Endothelial cell of umbilical vein (primary cell): Measurements from ENCODE around the gene AKAP1. TPM values are rescaled to one million over a fixed set of nuclear protein-coding genes. Genes with fewer than 3 reads are reported as not detected.

Experiments
- BruUV-seq: library from RNA; stranded (reverse); fragments of 400-500 nt; replicated peaks from 2 replicates; lab custom pipeline; 2021; lab: Mats Ljungman, UMichigan
- CTCF ChIA-PET: fragments of 300-600, 350-600 bp; sonication (Branson Sonifier 250); formaldehyde crosslinking; loops from one replicate; lab custom pipeline; 2021; ENCODE audit warnings: antibody characterized with exemption, inconsistent platforms; lab: Charles Lee
- POLR2A ChIA-PET: fragments of 300-600, 350-600 bp; sonication (Branson Sonifier 250); formaldehyde crosslinking; loops from one replicate; lab custom pipeline; 2021; ENCODE audit warnings: antibody characterized with exemption, inconsistent platforms; lab: Charles Lee
- DNase-seq: peaks from one replicate; pipeline ENCODE4 v3.0.0-alpha.2; 2011; ENCODE audit warnings: low read depth, low spot score
- FAIRE-seq: peaks from 2 replicates; lab custom pipeline; 2011; peaks lifted over from hg19 to GRCh38; lab: Jason Lieb, UNC
- H2AFZ ChIP-seq: 2 replicates; pipeline ENCODE4 v1.6.0; 2012; ENCODE audit warnings: low read depth, low read length, control low read depth, inconsistent platforms
- H3K27ac ChIP-seq: 2 replicates; pipeline ENCODE4 v1.5.1; 2011; ENCODE audit warnings: low read depth, mild to moderate bottlenecking, control low read depth, low read length, moderate library complexity; ENCODE audit not compliant: insufficient read depth
- H3K27me3 ChIP-seq, 2 experiments: 2 replicates each; pipeline versions ENCODE4 v1.6.0 to v1.6.1; 2011; ENCODE audit warnings: low read length in 2 of 2, mixed read lengths in 1 of 2; ENCODE audit not compliant: control insufficient read depth in 2 of 2, insufficient read depth in 2 of 2
- H3K36me3 ChIP-seq, 2 experiments: 2 replicates in 1 of 2; 3 replicates in 1 of 2; pipeline ENCODE4 v1.5.1; 2011; ENCODE audit warnings: low read length in 2 of 2, mild to moderate bottlenecking in 1 of 2, moderate library complexity in 1 of 2; ENCODE audit not compliant: control insufficient read depth in 2 of 2, insufficient read depth in 2 of 2; ENCODE audit errors: extremely low read depth in 1 of 2
- H3K4me1 ChIP-seq: 3 replicates; pipeline ENCODE4 v1.5.1; 2011; ENCODE audit warnings: mild to moderate bottlenecking, low read length; ENCODE audit not compliant: control insufficient read depth, insufficient read depth; ENCODE audit errors: extremely low read depth
- H3K4me2 ChIP-seq: 2 replicates; pipeline ENCODE4 v1.6.1; 2011; ENCODE audit warnings: low read length, control low read depth, mixed read lengths; ENCODE audit not compliant: insufficient read depth
- H3K4me3 ChIP-seq, 3 experiments: fragments of 200-600 bp in 1 of 3; sonication (generic), shearing (Covaris generic) in 1 of 3; replicated peaks in 1 of 3; 2 replicates each; pipeline ENCODE4 v1.5.1; 2011 to 2016; ENCODE audit warnings: control low read depth in 3 of 3, low read length in 3 of 3, mild to moderate bottlenecking in 2 of 3, inconsistent platforms in 1 of 3, low read depth in 1 of 3, moderate library complexity in 1 of 3; ENCODE audit not compliant: insufficient read depth in 1 of 3
- H3K79me2 ChIP-seq: 2 replicates; pipeline ENCODE4 v1.6.0; 2012; ENCODE audit warnings: low read length, inconsistent platforms; ENCODE audit not compliant: control insufficient read depth, insufficient read depth
- H3K9ac ChIP-seq: replicated peaks from 2 replicates; pipeline ENCODE3; 2011; ENCODE audit warnings: low read length, control low read depth; ENCODE audit not compliant: insufficient read depth; ENCODE audit errors: extremely low read depth
- H3K9me1 ChIP-seq: replicated peaks from 3 replicates; pipeline ENCODE4 v1.6.0; 2011; ENCODE audit warnings: mild to moderate bottlenecking, low read length; ENCODE audit not compliant: control insufficient read depth, insufficient read depth; ENCODE audit errors: extremely low read depth
- H3K9me3 ChIP-seq: replicated peaks from 2 replicates; pipeline ENCODE4 v1.5.1; 2012; ENCODE audit warnings: low read length, inconsistent platforms; ENCODE audit not compliant: control insufficient read depth, insufficient read depth
- H4K20me1 ChIP-seq: replicated peaks from 2 replicates; pipeline ENCODE3; 2011; ENCODE audit warnings: mild to moderate bottlenecking, low read length; ENCODE audit not compliant: control insufficient read depth, insufficient read depth; ENCODE audit errors: extremely low read depth
- CTCF ChIP-seq, 2 donors: IDR thresholded peaks; 1 replicate in 1 of 2; 2 replicates in 1 of 2; pipeline ENCODE4 v1.5.1; 2011; ENCODE audit warnings: low read length in 2 of 2, mild to moderate bottlenecking in 2 of 2, moderate library complexity in 2 of 2, control low read depth in 1 of 2, inconsistent platforms in 1 of 2, low read depth in 1 of 2; ENCODE audit not compliant: insufficient read depth in 1 of 2; ENCODE audit errors: extremely low read depth in 1 of 2
- EZH2 ChIP-seq: IDR thresholded peaks from 2 replicates; pipeline ENCODE4 v1.6.1; 2012; ENCODE audit warnings: borderline replicate concordance, low read depth, mild to moderate bottlenecking, moderate library complexity, low read length, inconsistent platforms; ENCODE audit not compliant: severe bottlenecking
- FOS ChIP-seq: IDR thresholded peaks from 2 replicates; pipeline ENCODE4 v1.6.1; 2011; ENCODE audit warnings: mild to moderate bottlenecking, low read length, moderate library complexity, borderline replicate concordance; ENCODE audit not compliant: insufficient read depth
- GATA2 ChIP-seq: IDR thresholded peaks from 2 replicates; pipeline ENCODE4 v1.7.0; 2011; ENCODE audit warnings: low read depth, mild to moderate bottlenecking, moderate library complexity, mixed read lengths, low read length; ENCODE audit not compliant: insufficient read length, insufficient read depth
- JUN ChIP-seq: IDR thresholded peaks from 2 replicates; pipeline ENCODE4 v1.6.1; 2011; ENCODE audit warnings: borderline replicate concordance, low read depth; ENCODE audit not compliant: insufficient read length, insufficient read depth
- MAX ChIP-seq: IDR thresholded peaks from 2 replicates; pipeline ENCODE4 v1.6.1; 2011; ENCODE audit not compliant: insufficient read depth, insufficient read length
- MYC ChIP-seq: IDR thresholded peaks from one replicate; pipeline ENCODE4 v1.6.1; 2011; ENCODE audit warnings: mild to moderate bottlenecking, low read depth, low read length
- POLR2A ChIP-seq: IDR thresholded peaks from 2 replicates; pipeline ENCODE4 v1.6.1; 2012; ENCODE audit warnings: low read depth, mild to moderate bottlenecking, control low read depth, low read length
- POLR2AphosphoS5 ChIP-seq: IDR thresholded peaks from 2 replicates; pipeline ENCODE4 v1.6.1; 2012; ENCODE audit warnings: low read depth, mild to moderate bottlenecking, control low read depth, low read length, moderate library complexity; ENCODE audit not compliant: insufficient read depth
- dilution Hi-C: fragments of 300-500 bp; cut with MboI; formaldehyde crosslinking; loops from one replicate; pipeline ENCODE4 v1.15.0; 2019; ENCODE audit warnings: low sequenced_read_pairs; ENCODE audit not compliant: extremely low pct_ligation_motif_present
- intact Hi-C: fragments of 100-400 bp; cut with micrococcal nuclease; formaldehyde crosslinking; loops from one replicate; pipeline ENCODE4 v1.10.0; 2022
- polyA plus RNA-seq, 4 experiments: library from polyadenylated mRNA; depleted of rRNA in 3 of 4; stranded (reverse) in 3 of 4; unstranded in 1 of 4; fragments of >200 nt; gene quantifications; 2 replicates each; pipeline versions ENCODE4 v1.2.1 to v1.2.3, GENCODE V29; 2011 to 2012; ENCODE audit warnings: missing spikeins in 1 of 4
- total RNA-seq: library from RNA; stranded (reverse); gene quantifications from 2 replicates; pipeline ENCODE4 v1.2.3, GENCODE V29; 2021

AKAP1 gene
- total and polyA plus RNA-seq, 2 donors (not counting 3 experiments of a cell fraction or from before 2014, with no cell fraction given), result 20.9 to 27.7 TPM

GRCh38 chr17:57071991-57072944 is 12.8 kb upstream of the AKAP1 start:
- CTCF ChIA-PET, result interaction anchor here (0.8 to 1.1 kb wide), 2 partner anchors 12 to 711 kb away, joined by 3 to 4 read pairs; partner anchors contain the start of gene AKAP1
- FAIRE-seq (no peak), DNase-seq (no peak)
- Histone ChIP-seq H3K27me3 (peaks cover 6 to 16% of the 10 kb centered on the region in 2 experiments), H3K9me1 (no peaks in the 10 kb centered on the region), H3K27ac (no peak overlapping the region), H3K4me1 (no peaks in the 10 kb centered on the region), H3K9ac (no peak overlapping the region), H4K20me1 (no peaks in the 10 kb centered on the region), H3K36me3 (no peaks in the 10 kb centered on the region), H3K4me2 (no peak overlapping the region), H3K4me3 (no peak overlapping the region), H3K79me2 (no peaks in the 10 kb centered on the region), H3K9me3 (no peaks in the 10 kb centered on the region), H2AFZ (no peak overlapping the region)
- BruUV-seq, result no TSS peak
- TF ChIP-seq GATA2, result no peak
- no peak for TF ChIP-seq MAX
- TF ChIP-seq POLR2AphosphoS5, result no peak
- no peak for TF ChIP-seq JUN
- no peak for TF ChIP-seq POLR2A
- TF ChIP-seq FOS, result no peak
- no peak for TF ChIP-seq MYC
- TF ChIP-seq CTCF (IDR thresholded peaks at IDR 0.05; ENCODE audit: extremely low read depth in 1 of 2, insufficient read depth in 1 of 2, low read depth in 1 of 2, low read length in 2 of 2), result no peak
- TF ChIP-seq EZH2, result no peak
- POLR2A ChIA-PET, result no interaction called here
- intact Hi-C loops (no loop called here), dilution Hi-C loops (no loop called here)
